Gastrocnemius medialis (tissue), 4 donors: ENCODE measurements around the gene PWWP3B.

Source experiments
- POLR2A ChIP-seq, 2 donors: fragments of 450-650 bp; IDR thresholded peaks; one replicate each; pipeline ENCODE4 v1.6.1; 2017; ENCODE audit warnings: antibody characterized with exemption in 2 of 2, mild to moderate bottlenecking in 2 of 2, moderate library complexity in 2 of 2
- TF ChIP-seq, protein P1 (sequence below), 5 experiments: fragments of 450-650 bp in 3 of 5; fragments of 200-600 bp in 2 of 5; sonication (generic) in 2 of 5; IDR thresholded peaks in 4 of 5; conservative IDR thresholded peaks in 1 of 5; 1 replicate in 4 of 5; 2 replicates in 1 of 5; pipeline ENCODE4 v1.5.1; 2016 to 2019; ENCODE audit warnings: antibody characterized with exemption in 5 of 5, mild to moderate bottlenecking in 3 of 5, moderate library complexity in 3 of 5

DNA sequence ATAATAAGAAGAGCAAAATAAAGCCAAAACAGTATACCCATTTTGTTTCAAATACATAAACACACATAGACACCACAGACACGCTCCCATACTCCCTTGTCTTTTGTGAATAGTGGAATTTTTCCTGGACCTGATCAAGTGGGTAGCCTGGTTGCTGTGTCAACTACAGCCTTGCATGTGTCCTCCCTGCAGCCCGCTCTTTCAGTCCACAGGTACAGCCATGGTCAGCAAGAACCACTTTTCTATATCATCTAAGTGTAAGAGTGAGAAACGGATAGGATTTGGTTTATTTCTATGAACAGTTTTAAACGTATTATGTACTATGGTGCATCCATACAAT, 9.8 kb downstream of the PWWP3B start:
- no peak for TF ChIP-seq POLR2A (IDR thresholded peaks at IDR 0.05)
- TF ChIP-seq, protein P1, sequence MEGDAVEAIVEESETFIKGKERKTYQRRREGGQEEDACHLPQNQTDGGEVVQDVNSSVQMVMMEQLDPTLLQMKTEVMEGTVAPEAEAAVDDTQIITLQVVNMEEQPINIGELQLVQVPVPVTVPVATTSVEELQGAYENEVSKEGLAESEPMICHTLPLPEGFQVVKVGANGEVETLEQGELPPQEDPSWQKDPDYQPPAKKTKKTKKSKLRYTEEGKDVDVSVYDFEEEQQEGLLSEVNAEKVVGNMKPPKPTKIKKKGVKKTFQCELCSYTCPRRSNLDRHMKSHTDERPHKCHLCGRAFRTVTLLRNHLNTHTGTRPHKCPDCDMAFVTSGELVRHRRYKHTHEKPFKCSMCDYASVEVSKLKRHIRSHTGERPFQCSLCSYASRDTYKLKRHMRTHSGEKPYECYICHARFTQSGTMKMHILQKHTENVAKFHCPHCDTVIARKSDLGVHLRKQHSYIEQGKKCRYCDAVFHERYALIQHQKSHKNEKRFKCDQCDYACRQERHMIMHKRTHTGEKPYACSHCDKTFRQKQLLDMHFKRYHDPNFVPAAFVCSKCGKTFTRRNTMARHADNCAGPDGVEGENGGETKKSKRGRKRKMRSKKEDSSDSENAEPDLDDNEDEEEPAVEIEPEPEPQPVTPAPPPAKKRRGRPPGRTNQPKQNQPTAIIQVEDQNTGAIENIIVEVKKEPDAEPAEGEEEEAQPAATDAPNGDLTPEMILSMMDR (IDR thresholded peaks at IDR 0.05 in 4 of 5, conservative IDR thresholded peaks at IDR 0.05 in 1 of 5) = no peak
